GM19099 (cell line): Measurements from ENCODE around the gene NRCAM.

Experiments used
- POLR2A ChIP-seq: IDR thresholded peaks from 3 replicates; pipeline ENCODE4 v1.6.1; 2011; ENCODE audit warnings: low read depth; ENCODE audit not compliant: insufficient read length; ENCODE audit errors: extremely low read depth

The NRCAM gene

GRCh38 chr7:108299251-108299973 lies 156.8 kb downstream of the NRCAM start:
- no peak for TF ChIP-seq POLR2A

- TF ChIP-seq POLR2A, result no peak
Measured at GRCh38 chr7:108296911-108297310, 159.3 kb downstream of the NRCAM start.

GRCh38 chr7:108294595-108294994 lies 161.6 kb downstream of the NRCAM start:
- no peak for TF ChIP-seq POLR2A

GRCh38 chr7:108293149-108293612 lies 163.1 kb downstream of the NRCAM start:
- TF ChIP-seq POLR2A, result no peak

- no peak for TF ChIP-seq POLR2A
Measured at GRCh38 chr7:108292541-108292940, 163.7 kb downstream of the NRCAM start.

GRCh38 chr7:108291791-108292440 lies 164.3 kb downstream of the NRCAM start:
- TF ChIP-seq POLR2A, result no peak

- TF ChIP-seq POLR2A, result no peak
Measured at GRCh38 chr7:108291152-108291508, 165.1 kb downstream of the NRCAM start.

- TF ChIP-seq POLR2A, result no peak
Measured at GRCh38 chr7:108290459-108291151, 165.6 kb downstream of the NRCAM start.

GRCh38 chr7:108289852-108290251 lies 166.4 kb downstream of the NRCAM start:
- TF ChIP-seq POLR2A, result no peak

GRCh38 chr7:108287857-108288256 lies 168.4 kb downstream of the NRCAM start:
- no peak for TF ChIP-seq POLR2A

GRCh38 chr7:108286290-108286904 lies 169.8 kb downstream of the NRCAM start:
- no peak for TF ChIP-seq POLR2A

GRCh38 chr7:108285778-108286177 lies 170.5 kb downstream of the NRCAM start:
- no peak for TF ChIP-seq POLR2A

- TF ChIP-seq POLR2A, result no peak
Measured at GRCh38 chr7:108285003-108285368, 171.2 kb downstream of the NRCAM start.

GRCh38 chr7:108284349-108285002 lies 171.8 kb downstream of the NRCAM start:
- TF ChIP-seq POLR2A, result no peak

GRCh38 chr7:108283252-108283651 lies 173.0 kb downstream of the NRCAM start:
- no peak for TF ChIP-seq POLR2A
